22Rv1 (cell line): ENCODE results near the gene RARS1.

ENCODE experiments used
- CTCF ChIP-seq: fragments of 450-650 bp; IDR thresholded peaks from 2 replicates; pipeline ENCODE4 v1.5.1; 2017; ENCODE audit warnings: mild to moderate bottlenecking
- ZFX ChIP-seq: fragments of 450-650 bp; IDR thresholded peaks from 2 replicates; pipeline ENCODE4 v1.6.1; 2017; ENCODE audit warnings: antibody characterized with exemption, borderline replicate concordance

- TF ChIP-seq CTCF, result no peak
- no peak for TF ChIP-seq ZFX
These were observed 7.1 kb upstream of the RARS1 start for GRCh38 chr5:168479166-168479565.
